ENCODE data around the gene CUTA.
"Not testable (repeated sequence)": the region's sequence is repeated elsewhere in the genome, so short reads cannot be mapped to it uniquely, and the experiment has no call there.

The CUTA gene

DNA sequence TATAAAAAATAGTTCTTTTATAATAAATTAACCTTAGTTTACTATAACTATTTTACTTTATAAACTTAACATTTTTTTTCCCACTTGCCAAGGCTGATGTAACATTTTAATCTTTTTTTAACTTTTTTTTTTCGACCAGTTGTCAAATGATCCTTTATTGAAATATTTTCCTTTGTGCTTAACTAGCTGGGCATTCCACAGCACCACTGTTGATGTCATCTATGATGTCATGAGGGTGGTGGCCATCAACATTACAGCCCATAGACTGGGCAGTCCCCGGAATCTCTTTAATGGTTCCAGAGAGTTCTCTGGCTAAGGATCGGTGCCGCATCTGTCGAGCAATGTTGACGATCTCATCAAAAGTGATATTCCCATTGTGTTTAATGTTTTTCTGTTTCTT is 18.0 kb downstream of the CUTA start:
- not testable (repeated sequence) for DNase-seq

DNA sequence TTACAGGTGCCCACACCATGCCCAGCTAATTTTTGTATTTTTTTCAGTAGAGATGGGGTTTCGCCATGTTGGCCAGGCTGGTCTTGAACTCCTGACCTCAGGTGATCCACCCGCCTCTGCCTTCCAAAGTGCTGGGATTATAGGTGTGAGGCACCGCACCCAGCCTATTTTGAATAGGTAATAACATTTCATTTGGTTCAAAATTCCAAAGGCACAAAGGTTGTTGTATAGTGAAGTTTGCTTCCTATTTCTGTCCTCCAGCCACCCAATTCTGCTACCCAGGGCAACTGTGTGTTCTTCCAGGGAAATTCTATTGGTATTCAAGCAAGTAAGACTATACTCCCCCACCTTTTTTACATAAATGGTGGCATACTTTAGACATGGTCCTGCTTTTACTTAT is 19.3 kb downstream of the CUTA start:
- not testable (repeated sequence) for DNase-seq

DNA sequence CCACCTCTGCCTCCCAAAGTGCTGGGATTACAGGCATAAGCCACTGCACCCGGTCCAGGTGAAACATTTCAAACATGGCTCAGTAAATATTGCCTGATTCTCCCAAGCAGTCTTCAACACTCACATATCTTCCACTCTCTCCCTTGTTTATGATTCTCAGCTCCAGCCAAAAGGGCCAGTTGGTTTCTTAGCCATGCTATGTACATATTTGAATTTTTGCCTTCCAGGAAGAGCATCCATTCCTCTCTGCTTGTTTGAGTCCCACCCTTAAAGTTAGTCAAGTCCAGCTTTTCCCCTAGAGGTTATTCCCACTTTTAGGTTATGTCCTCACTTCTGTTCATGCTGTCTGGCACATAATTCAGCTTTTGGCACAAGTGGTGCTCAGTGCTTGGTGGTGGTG is 20.4 kb downstream of the CUTA start:
- DNase-seq: no peak

DNA sequence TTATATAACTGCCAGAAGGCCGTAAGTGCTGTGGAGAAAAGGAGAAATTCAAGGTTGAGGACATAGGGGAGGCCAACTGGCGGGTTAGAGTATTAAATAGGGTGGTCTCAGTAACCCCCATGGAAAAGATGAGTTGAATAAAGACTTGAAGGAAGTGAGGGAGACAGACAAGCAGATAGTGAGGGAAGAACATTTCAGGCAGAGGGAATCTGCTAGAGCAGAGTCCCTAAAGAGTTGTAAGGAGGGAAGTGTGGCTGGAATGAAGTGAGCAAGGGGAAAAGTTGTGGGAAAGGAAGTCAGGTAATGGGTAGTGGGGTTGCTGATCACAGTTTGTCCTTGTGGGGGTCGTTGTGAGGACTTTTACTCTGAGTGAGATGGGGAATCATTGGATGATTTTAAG is 24.9 kb downstream of the CUTA start:
- no peak for DNase-seq

DNA sequence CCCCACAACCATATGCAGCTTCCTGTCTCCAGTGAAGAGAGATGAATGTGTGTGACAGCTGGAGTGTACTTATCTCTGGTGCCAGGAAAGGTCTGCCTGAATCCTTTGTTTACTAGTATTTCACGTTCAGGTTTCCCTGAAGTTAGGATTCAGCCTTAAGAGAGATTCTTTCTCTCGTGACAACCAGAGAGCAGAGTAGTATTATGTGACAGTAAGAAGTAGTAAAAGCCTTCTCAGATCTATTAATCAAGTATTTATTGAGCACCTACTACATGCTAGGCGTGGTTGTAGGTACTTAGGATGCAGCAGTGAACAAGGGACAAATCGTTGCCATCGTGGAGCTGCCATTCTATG is 25.3 kb downstream of the CUTA start:
- DNase-seq: no peak

DNA sequence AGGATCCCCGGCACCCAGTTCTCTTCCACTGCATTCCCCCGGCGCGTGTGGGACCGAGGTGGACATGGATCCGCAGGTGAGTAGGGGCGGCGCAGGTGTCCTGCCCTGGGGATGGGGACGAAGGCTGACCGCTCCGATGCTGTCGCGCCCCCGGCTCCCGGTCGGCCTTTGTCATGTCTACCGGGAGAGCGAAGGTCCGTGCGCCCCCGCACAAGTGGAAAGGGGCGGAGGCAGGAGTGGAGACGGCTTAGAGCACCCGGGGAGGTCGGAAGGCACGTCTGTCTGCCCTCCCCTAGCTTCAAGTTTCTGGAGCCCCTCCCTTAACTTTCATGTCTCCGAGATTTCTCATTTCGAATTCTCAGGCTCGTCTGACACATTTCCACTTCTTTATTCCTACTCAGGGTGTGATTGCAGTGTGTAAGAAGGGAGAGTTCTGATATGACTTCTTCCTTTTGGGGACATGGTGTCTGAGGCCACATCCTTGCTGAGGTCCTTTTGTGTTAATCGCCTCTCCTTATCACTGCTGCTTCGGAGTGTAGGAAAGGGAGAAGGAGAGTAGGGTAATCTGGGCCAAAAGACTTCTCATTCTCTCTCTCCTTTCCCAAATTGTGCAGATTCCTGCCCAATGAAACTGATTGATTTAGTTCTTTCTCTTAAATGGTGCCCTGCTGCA is 25.8 kb downstream of the CUTA start:
- peak; percentile 35 to 43 for DNase-seq

DNA sequence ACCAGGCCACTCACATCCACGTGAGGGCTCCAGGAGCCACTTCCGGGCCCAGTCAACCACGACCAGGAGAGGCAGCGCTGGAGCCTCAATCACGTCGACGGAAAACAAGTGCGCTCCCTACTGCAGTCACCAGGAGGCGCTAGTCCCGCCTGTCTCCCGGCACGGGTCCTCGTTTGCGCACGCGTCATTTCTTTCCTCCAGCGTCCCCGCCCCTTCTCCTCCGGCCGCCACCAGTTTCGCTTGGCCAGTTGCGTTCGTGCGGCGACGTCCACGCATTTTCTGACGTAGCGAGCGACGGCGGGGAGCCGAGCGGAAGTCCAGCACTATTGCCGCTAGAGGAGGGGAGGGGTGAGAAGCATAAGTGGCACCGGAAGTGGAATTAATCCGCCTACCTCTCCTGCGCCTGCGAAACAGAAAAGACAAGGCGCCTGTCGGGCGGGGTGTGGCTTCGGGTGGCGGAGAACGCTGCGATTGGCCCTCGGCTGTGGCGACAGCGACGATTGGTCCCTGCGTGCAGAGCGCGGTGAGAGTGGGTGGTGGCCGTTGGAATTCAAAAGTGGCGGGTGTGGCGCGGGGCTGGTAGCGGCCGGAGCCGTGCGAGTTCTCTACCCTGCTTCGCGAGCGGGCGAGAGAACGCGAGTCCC is 26.5 kb downstream of the CUTA start, which contains the start of gene KIFC1:
Gene KIFC1, plus strand, starts transcription at position 546 of the 644 bp plus-strand sequence. CDS start 163 bp downstream, outside the sequence.
- peak; percentile 100 for DNase-seq

DNA sequence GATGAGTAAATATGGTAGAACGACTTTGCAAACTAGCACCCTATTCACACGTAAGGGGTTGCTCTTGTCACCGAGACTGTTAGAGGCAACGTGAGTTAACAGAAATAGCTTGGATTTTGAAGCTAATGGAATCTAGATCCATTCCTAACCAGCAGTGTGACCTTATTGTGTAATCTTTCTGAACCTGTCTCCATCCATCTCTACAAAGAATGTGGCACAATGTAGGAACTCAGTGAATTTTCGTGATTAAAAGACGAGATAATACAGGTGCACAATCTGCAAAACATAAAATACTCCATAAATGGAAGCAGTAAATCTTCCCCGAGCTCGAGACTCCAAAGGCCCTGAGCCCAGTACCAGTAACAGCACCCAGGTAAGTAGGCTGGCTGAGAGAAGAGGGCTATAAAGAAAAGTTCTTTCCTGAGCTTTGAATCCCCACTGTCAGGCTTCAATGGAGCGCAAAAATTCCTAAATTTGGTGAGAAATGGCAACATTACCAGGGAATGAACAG is 27.1 kb downstream of the CUTA start:
- DNase-seq: no peak

DNA sequence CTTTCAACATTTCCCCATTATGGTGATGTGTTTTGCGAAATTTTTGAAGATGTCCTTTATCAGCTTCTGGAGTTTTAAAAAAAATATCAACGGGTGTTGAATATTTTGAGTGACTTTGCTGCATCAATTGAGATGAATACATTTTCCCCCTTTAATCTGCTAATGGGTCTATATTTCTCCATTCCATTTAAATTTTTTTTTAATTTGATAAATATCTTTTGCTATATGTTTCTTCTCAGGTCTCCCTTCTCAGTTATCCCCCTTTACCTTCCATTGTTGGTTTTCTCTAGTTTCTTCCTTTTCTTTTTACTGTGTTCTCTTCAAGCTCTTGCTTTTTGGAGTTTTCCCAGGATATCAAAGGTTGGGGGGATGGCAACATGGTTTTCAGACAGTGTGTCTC is 27.7 kb downstream of the CUTA start:
- DNase-seq: no peak

DNA sequence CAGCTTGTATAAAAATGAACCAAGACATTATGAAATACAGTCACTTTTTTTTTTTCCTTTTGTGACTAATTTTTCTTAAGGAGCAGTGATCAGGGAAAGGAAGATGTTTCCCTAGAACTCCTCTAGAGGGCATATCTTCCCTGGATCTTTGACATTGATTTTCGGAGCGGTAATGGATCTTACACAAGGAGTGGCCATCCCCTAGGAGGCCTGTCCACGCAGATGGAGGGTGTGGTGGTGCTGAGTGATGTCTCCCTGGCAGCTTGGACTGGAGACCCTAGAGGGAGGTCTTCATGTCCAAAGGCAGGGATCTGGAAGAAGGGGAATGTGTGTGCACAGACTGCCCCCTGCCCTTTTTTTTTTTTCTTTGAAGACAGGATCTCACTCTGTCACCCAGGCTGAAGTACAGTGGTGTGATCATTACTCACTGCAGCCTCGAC is 33.3 kb downstream of the CUTA start:
- DNase-seq: peak in 1 of 2 donors; percentile 20

DNA sequence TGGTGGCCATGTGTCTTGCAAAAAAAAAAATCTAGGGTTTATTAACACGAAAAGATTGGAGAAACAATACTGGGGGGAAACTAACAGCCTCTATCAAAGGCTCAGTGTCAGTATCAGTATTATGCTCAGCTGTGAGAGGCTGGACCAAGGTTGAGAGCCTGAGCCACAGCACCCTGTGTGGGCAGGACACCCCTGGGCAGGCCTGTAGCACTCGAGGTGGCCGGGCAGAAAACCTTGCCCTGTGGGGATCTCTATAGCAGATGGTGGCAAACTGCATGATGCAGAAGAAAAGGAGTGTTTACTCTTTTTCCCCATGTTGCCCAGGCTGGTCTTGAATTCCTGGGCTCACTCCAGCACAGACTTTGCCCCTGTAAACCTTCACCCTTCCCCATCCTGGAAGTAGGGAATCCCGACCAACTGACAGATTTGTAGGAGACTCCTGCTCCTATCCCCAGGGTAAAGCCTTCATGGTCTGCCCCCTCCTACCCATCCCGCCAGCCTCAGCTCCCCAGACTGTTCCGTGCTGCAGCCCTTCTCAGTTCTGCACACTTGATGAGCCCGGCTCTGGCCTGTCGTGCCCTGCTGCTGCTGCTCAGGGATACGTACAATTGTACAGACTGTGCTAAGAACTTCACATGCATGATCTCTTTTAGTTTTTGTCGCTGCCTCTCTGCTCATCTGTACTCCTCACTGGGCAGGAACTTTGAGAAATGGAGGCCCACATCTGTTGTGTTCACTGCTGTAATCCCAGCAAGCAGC is 34.3 kb downstream of the CUTA start:
- DNase-seq: no peak

DNA sequence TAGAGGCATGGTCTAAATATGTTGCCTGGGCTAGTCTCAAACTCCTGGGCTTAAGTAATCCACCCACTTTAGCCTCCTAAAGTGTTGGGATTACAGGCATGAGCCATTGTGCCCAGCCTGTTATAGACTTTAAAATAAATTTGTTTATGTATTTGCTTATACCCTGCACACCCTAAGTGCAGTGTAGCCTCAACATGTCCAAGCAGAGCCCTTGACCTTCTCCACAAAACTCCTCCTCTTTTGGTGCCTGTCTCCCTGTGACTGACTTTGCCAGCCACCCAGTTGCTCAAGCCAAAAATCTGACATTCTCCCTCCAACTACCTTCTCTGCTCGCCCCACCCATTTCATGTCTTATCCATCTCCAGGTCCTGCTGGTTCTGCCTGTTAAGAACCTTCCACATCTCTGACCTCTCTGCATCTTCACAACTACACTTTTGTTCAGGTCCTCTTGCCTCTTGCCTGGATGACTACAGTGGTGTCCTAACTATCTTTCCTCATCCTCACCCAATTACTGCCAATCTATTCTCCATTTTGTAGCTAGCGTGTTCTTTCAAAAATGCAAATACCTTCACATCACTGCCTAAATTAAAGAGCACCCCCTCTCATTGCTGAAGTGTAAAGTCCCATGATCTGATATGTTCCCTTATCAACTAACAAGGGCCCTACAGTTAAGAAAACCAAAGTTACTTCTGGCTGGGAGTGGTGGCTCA is 37.5 kb downstream of the CUTA start:
- DNase-seq: no peak

DNA sequence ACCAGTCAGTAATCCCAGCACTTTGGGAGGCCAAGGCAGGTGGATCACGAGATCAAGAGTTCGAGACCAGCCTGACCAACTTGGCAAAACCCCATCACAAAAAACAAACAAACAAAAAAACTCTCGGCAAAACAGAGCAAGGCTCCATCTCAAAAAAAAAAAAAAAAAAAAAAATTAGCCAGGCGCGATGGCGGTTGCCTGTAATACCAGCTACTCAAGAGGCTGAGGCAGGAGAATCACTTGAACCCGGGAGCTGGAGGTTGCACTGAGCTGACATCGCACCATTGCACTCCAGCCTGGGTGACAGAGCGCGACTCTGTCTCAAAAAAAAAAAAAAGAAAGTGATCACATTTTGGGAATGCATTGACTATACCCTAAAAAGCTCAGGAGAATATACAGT is 38.7 kb downstream of the CUTA start:
- not testable (repeated sequence) for DNase-seq

DNA sequence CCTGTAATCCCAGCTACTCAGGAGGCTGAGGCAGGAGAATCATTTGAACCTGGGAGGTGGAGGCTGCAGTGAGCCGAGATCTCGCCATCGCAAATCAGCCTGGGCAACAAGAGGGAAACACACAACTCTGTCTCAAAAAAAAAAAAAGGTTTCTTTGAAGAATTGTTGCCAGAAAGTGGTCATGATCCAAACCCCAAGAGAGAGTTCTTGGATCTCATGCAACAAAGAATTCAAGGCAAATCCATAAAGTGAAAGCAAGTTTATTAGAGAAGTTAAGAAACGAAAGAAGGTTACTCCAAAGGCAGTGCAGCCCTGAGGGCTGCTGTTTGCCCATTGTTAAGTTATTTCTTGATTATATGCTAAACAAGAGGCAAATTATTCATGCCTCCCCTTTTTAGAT is 40.7 kb downstream of the CUTA start:
- DNase-seq: no peak

DNA sequence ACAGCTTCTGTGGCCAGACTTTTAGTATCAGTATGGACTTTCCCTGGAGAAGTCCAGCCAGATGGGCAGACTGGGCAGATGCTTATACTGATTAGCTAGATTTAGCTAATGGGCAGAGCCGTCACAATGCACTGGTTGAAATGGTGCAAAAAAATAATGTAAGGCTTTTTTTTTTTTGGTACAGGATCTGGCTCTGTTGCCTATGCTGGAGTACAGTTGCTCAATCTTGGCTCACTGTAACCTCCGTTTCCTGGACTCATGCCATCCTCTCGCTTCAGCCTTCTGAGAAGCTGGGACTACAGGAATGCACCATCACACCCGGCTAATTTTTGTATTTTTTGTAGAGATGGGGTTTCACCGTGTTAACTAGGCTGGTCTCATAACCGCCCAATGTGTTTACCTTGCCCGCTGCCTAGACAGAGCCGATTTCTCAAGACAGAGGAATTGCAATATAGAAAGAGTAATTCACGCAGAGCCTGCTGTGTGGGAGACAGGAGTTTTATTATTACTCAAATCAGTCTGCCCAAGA is 42.7 kb downstream of the CUTA start:
- peak; percentile 56 to 71 for DNase-seq

DNA sequence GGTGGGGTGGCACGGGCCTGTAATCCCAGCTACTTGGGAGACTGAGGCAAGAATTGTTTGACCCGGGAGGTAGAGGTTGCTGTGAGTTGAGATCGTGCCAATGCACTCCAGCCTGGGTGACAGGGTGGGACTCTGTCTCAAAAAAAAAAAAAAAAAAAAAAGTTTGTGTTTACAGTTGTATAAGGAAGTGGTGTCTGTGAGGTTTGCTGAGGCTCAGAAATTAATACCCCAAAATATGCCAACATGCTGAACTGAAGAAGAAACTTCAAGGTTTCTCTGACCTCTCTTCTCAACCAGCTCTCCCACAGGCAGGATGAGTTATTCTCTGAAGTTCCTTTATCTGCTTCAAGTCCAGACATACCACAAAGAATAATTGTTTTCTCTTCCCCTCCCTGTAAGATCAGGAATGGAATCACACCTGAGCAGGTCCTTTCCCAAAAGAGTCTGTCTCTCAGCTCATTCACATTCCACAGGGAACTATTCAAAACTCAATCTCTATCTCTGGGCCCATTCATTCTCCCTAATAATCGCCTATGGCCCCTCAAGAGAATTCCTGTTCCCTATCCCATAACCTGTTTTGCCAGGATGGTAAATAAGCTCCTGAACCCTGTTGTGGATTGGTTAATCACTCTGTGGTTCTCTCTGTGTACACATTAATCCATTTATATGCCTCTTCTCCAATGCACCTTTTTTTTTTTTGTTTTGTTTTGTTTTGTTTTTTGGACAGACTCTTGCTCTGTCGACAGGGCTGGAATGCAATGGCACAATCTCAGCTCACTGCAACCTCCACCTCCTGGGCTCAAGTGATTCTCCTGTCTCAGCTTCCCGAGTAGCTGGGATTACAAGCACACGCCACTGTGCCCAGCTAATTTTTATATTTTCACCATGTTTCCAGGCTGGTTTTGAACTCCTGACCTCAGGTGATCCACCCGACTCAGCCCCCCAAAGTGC is 43.7 kb downstream of the CUTA start:
- DNase-seq: peak; percentile 5 to 6

DNA sequence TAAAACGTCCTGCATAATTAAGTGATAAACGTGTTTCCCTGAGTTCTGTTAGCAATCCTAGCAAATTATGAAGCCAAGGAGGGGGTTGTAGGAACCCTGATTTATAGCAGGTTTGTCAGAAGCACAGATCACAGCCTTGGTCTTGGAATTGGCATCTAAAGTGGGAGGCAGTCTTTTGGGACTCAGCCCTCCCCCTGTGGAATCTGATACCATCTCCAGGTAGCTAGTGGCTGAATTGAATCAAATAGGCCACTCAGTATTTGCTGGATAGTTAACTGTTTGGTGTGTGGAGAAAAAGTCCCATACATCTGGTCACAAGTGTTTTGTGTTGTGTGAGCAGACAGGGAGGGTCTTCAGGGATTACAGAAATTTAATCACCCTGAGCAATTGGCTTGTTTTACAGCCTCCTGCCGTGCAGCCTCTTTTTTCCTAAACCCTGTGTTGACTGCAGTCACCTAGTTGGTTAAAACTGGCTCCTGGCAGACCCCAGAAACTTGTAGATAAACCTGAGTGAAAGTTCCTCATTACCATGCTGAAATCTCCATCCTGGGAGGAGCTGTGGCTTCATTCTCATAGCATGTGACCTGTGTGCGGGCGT is 45.3 kb downstream of the CUTA start:
- peak in 1 of 2 donors; percentile 3 for DNase-seq

DNA sequence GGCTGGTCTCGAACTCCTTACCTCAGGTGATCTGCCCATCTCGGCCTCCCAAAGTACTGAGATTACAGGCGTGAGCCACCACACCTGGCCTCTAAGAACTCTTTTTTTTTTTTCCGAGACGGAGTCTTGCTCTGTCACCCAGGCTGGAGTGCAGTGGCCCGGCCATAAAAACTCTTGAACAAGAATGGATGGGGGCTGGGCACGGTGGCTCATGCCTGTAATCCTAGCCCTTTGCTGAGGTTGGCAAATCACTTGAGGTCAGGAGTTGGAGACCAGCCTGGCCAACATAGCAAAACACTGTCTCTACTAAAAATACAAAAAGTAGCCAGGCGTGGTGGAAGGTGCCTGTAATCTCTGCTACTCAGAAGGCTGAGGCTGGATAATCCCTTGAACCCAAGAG is 46.0 kb downstream of the CUTA start:
- DNase-seq: not testable (repeated sequence)

DNA sequence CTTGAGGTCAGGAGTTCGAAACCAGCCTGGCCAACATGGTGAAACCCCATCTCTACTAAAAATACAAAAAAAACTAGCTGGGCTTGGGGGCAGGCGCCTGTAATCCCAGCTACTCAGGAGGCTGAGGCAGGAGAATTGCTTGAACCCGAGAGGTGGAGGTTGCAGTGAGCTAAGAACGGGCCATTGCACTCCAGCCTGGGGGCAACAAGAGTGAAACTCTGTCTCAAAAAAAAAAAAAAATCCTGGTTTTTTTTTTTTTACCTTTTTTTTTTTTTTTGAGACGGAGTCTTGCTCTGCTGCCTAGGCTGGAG is 50.2 kb downstream of the CUTA start:
- not testable (repeated sequence) for DNase-seq

DNA sequence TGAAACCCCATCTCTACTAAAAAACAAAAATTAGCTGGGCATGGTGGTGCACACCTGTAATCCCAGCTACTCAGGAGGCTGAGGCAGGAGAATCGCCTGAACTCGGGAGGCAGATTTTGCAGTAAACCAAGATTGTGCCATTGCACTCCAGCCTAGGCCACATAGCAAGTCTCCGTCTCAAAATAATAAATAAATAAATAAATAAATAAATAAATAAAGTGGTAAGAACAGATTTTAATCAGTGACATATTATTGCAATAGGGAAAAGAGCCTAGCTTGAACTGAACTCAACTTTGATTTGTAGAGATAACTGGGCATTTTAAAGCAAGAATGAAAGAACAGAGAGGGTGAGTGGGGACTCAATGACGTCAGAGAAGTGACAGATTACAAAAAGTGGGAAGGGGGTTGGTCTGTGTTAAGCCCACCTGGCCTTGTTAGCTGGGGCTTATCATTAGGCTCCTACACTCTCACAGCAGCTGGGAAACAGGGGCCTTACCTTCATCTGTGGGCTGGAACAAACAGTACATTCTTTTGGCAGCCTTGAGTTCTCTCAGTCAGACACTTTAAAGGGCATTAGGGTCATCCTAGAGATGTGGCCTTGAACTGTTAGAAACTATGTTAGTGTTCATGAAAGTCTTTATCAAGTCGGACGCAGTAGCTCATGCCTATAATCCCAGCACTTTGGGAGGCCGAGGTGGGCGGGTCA is 50.7 kb downstream of the CUTA start:
- DNase-seq: no peak
